ENCODE data around the gene CASZ1. TPM values are rescaled to one million over a fixed set of nuclear protein-coding genes. Genes with fewer than 3 reads are reported as not detected.

CASZ1 gene
- total RNA-seq, 1 experiment from 2014 or later, result 11.1 TPM

DNA sequence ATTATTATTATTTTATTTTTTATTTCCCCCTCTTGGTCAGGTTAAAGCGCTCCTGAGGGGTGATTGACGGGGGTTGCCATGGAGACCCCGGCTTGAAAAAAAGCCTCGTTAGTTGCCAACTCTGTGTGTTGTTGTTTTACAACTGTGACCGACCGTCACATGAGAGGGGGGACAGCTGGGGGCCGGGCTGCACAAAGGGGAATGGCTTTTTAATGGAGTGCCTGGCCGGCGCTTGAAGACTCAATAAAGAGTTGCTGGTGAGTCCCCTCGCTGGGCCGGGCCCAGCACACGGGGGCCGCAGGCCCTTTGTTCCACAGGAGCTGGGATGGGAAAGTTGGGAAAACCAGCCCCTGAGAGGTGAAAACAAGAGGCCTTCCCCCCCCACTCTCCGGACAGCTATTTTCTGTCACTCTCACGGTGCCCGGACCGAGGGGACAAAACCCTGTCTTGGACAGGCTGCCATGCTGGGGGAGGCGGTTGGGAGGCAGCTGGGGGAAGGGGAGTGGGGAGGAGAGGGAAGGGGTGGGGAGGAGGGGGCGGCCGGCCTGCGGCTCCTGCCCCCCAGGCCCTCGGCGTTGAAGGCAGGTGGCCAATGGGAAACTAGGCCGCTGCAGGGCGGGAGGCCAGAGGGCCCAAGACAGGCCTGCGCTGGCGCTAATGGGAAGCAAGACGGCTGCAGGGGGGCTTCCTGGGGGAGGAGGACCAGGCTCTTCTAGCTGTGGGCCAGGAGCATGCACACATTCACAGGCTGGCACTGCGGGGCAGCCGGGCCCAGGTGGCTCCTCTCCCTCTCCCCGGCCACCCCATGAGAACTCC is 67.6 kb downstream of the CASZ1 start:
- ChIA-PET CTCF (no interaction called here), POLR2A (interaction anchor here (0.5 kb wide), 1 partner anchor 67 kb away, joined by 4 read pairs; the partner anchor contains the start of gene CASZ1)
- no peak overlapping the region for H3K4me3 Mint-ChIP-seq (ENCODE audit: unreplicated experiment)
- no peaks in the 10 kb centered on the region for H3K36me3 Mint-ChIP-seq (ENCODE audit: insufficient read depth, unreplicated experiment)
- H3K9me3 Mint-ChIP-seq (ENCODE audit: unreplicated experiment), result no peaks in the 10 kb centered on the region
- no peak overlapping the region for H3K27ac Mint-ChIP-seq (ENCODE audit: low read depth, unreplicated experiment)
- no peak for DNase-seq (ENCODE audit: unreplicated experiment)
- TF ChIP-seq, protein P1, sequence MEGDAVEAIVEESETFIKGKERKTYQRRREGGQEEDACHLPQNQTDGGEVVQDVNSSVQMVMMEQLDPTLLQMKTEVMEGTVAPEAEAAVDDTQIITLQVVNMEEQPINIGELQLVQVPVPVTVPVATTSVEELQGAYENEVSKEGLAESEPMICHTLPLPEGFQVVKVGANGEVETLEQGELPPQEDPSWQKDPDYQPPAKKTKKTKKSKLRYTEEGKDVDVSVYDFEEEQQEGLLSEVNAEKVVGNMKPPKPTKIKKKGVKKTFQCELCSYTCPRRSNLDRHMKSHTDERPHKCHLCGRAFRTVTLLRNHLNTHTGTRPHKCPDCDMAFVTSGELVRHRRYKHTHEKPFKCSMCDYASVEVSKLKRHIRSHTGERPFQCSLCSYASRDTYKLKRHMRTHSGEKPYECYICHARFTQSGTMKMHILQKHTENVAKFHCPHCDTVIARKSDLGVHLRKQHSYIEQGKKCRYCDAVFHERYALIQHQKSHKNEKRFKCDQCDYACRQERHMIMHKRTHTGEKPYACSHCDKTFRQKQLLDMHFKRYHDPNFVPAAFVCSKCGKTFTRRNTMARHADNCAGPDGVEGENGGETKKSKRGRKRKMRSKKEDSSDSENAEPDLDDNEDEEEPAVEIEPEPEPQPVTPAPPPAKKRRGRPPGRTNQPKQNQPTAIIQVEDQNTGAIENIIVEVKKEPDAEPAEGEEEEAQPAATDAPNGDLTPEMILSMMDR (IDR thresholded peaks at IDR 0.05; ENCODE audit: unreplicated experiment), result no peak
- BruUV-seq (replicated peaks), result no TSS peak
- no peaks in the 10 kb centered on the region for H3K27me3 Mint-ChIP-seq (ENCODE audit: insufficient read depth, unreplicated experiment)
- H3K4me1 Mint-ChIP-seq (ENCODE audit: insufficient read depth, unreplicated experiment), result peaks cover 1% of the 10 kb centered on the region
- intact Hi-C loops (cut with micrococcal nuclease), result no loop called here

DNA sequence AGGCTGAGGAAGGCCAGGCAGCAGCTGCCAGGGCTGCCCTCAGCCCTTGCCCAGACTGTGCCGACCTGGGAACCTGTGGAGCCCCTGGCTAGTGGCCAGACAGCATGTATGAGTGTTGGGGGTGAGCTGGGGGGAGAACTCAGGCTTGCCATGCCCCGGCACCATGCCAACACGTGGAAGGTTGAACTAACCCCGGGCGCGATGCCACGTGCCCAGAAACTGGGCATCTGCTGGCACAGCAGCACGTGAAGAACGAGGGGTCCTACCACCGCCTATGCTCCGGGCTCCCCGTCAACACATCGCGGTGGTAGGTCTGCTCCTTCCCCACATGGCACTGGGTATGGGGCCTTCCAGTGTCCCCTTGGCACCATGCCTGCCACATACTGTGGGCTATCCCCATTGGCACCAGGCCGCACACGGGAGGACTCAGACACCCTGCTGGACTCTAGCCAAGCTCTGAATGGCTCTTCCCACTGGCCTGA is 68.7 kb downstream of the CASZ1 start:
- no peaks in the 10 kb centered on the region for H3K9me3 Mint-ChIP-seq (ENCODE audit: unreplicated experiment)
- no peak overlapping the region for H3K27ac Mint-ChIP-seq (ENCODE audit: low read depth, unreplicated experiment)
- TF ChIP-seq, protein P1 (IDR thresholded peaks at IDR 0.05; ENCODE audit: unreplicated experiment), result no peak
- peak; percentile 66 for DNase-seq (ENCODE audit: unreplicated experiment)
- intact Hi-C loops (cut with micrococcal nuclease), result no loop called here
- BruUV-seq (replicated peaks), result no TSS peak
- ChIA-PET CTCF (no interaction called here), POLR2A (interaction anchor here (0.6 kb wide), 1 partner anchor 36 kb away, joined by 3 read pairs; no protein-coding TSS in a partner anchor)
- H3K27me3 Mint-ChIP-seq (ENCODE audit: insufficient read depth, unreplicated experiment), result no peaks in the 10 kb centered on the region
- H3K36me3 Mint-ChIP-seq (ENCODE audit: insufficient read depth, unreplicated experiment), result no peaks in the 10 kb centered on the region
- H3K4me1 Mint-ChIP-seq (ENCODE audit: insufficient read depth, unreplicated experiment), result peaks cover 4% of the 10 kb centered on the region
- H3K4me3 Mint-ChIP-seq (ENCODE audit: unreplicated experiment), result no peak overlapping the region

DNA sequence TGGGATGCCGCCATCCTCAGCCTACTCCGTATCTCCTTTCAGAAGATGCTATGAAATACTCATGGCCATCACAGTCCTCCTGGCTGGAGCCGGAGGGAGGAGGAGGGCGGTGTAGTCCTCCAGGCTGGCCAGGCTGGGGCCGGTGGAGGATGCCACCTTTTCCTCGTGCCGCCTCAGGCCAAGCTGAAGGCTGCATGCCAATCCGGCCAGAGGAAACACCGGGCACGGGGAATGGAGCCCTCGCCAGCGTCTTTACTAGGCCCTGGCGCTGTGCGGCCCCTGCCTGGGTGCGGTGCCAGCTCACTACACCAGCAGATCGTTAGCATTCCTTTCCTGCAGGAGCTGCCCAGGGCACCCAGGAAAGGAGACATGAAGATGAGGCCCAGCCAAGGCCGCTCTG is 70.1 kb downstream of the CASZ1 start:
- BruUV-seq (replicated peaks), result no TSS peak
- Mint-ChIP-seq H3K27me3 (ENCODE audit: insufficient read depth, unreplicated experiment) (no peaks in the 10 kb centered on the region), H3K4me1 (ENCODE audit: insufficient read depth, unreplicated experiment) (peaks cover 4% of the 10 kb centered on the region), H3K36me3 (ENCODE audit: insufficient read depth, unreplicated experiment) (no peaks in the 10 kb centered on the region), H3K27ac (ENCODE audit: low read depth, unreplicated experiment) (no peak overlapping the region), H3K9me3 (ENCODE audit: unreplicated experiment) (no peaks in the 10 kb centered on the region), H3K4me3 (ENCODE audit: unreplicated experiment) (no peak overlapping the region)
- ChIA-PET CTCF (no interaction called here), POLR2A (no interaction called here)
- intact Hi-C loops (cut with micrococcal nuclease), result no loop called here
- TF ChIP-seq, protein P1 (IDR thresholded peaks at IDR 0.05; ENCODE audit: unreplicated experiment), result no peak
- DNase-seq (ENCODE audit: unreplicated experiment), result peak; percentile 43

DNA sequence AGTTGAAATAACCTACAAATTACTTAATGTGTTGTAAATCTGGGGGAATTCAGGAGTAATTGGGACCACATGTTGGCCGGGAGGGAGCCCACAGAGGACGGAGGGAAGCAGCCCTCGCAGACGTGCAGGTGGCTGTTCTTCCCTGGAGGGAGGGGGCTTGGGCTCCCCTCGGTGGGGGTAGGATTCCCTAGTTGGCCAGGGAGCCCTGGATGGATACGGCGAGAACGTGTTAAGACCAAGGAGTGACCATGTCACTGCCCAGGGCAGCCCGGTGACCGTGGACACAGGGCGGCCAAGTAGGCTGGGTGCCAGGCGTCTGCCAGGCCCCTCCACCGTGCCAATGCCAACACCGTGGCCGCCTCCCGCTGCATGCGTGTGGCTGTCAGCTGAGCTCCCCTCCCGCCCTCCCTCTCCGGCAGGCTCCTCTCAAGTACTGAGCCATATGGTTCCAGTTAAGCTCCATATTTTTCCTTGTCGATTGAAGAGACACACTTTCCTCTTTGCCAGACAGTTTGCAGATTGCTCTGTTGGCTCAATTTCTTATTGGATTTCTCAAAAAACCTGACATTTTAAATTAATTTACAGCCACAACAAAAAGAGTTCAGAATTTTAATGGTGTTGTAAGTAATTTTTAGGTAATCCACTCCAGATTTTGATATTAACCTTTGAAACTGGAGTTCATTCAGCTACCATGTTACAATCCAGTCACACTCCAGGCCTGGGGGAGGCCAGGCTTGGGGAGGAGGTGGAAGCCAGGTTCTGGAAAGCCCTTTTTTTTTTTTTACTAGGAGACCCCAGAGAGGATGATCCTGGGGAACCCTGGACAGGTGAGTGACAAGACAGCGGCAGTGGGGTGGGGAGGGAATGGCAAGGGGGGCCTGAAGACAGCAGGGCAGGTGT is 71.2 kb downstream of the CASZ1 start:
- DNase-seq (ENCODE audit: unreplicated experiment), result no peak
- intact Hi-C loops (cut with micrococcal nuclease), result no loop called here
- ChIA-PET CTCF (no interaction called here), POLR2A (interaction anchor here (0.7 kb wide), 1 partner anchor 196 kb away, joined by 3 read pairs; no protein-coding TSS in a partner anchor)
- TF ChIP-seq, protein P1 (IDR thresholded peaks at IDR 0.05; ENCODE audit: unreplicated experiment), result no peak
- Mint-ChIP-seq H3K4me3 (ENCODE audit: unreplicated experiment) (no peak overlapping the region), H3K4me1 (ENCODE audit: insufficient read depth, unreplicated experiment) (peaks cover 4% of the 10 kb centered on the region), H3K27ac (ENCODE audit: low read depth, unreplicated experiment) (no peak overlapping the region), H3K27me3 (ENCODE audit: insufficient read depth, unreplicated experiment) (no peaks in the 10 kb centered on the region), H3K9me3 (ENCODE audit: unreplicated experiment) (no peaks in the 10 kb centered on the region), H3K36me3 (ENCODE audit: insufficient read depth, unreplicated experiment) (no peaks in the 10 kb centered on the region)
- no TSS peak for BruUV-seq (replicated peaks)

Measured in MCF 10A (cell line).